ENCODE results near the gene MSH5.

GRCh38 chr6:31692353-31692752, 47.5 kb upstream of the MSH5 start:
- TF ChIP-seq, protein P1, sequence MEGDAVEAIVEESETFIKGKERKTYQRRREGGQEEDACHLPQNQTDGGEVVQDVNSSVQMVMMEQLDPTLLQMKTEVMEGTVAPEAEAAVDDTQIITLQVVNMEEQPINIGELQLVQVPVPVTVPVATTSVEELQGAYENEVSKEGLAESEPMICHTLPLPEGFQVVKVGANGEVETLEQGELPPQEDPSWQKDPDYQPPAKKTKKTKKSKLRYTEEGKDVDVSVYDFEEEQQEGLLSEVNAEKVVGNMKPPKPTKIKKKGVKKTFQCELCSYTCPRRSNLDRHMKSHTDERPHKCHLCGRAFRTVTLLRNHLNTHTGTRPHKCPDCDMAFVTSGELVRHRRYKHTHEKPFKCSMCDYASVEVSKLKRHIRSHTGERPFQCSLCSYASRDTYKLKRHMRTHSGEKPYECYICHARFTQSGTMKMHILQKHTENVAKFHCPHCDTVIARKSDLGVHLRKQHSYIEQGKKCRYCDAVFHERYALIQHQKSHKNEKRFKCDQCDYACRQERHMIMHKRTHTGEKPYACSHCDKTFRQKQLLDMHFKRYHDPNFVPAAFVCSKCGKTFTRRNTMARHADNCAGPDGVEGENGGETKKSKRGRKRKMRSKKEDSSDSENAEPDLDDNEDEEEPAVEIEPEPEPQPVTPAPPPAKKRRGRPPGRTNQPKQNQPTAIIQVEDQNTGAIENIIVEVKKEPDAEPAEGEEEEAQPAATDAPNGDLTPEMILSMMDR (conservative IDR thresholded peaks at IDR 0.05) = no peak
- no peak for TF ChIP-seq ZFX (IDR thresholded peaks at IDR 0.05)

All from C4-2B (cell line).